Measurements from ENCODE around the gene ERO1B. TPM values are rescaled to one million over a fixed set of nuclear protein-coding genes. Genes with fewer than 3 reads are reported as not detected.

The ERO1B gene, protein sequence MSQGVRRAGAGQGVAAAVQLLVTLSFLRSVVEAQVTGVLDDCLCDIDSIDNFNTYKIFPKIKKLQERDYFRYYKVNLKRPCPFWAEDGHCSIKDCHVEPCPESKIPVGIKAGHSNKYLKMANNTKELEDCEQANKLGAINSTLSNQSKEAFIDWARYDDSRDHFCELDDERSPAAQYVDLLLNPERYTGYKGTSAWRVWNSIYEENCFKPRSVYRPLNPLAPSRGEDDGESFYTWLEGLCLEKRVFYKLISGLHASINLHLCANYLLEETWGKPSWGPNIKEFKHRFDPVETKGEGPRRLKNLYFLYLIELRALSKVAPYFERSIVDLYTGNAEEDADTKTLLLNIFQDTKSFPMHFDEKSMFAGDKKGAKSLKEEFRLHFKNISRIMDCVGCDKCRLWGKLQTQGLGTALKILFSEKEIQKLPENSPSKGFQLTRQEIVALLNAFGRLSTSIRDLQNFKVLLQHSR
- total RNA-seq: 1.3 and 3.0 TPM in 2 replicates

DNA sequence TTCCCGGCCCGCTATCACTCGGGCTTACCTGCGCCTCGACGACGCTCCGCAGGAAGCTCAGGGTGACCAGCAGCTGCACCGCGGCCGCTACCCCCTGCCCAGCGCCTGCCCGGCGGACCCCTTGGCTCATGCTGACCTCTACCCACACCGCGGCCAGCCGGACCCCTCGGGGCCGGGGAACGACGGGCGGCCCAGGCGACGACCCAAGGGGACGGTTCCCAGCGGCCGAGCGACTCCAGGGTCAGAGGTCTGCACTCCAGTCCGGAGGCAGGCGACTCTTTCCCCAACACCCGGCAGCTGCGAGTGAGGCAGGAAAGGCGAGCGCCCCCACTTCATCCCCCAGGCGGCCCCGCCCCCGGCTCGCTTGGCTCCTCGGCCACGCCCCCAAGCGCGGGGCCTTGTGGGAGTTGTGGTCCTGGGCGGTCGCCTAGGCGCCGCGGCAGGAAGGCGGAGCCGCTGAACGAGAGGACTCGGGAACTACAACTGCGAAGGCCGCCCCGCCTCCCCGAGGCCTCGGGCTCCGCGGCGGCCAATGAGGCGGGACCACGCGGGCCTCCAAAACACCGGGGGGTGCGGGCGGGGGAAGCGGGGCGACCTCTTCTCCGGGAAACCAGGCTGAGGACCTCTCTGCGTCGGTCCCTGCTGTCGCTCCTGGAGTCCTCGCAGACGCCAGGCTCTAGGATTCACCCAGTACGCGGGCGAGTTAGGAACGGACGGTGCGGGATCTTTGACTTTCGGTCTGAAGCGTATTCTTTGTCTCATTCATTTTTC lies at the start of gene ERO1B:
Gene ERO1B (minus strand): TSS at position 305 of the 771 bp plus-strand sequence. CDS start 175 bp downstream, at position 130.

Other genes starting within 250 kb of the ERO1B start
- 43.7 and 59.7 TPM in 2 replicates for gene NID1, start 216.9 kb downstream of the ERO1B start, total RNA-seq
- 12.4 and 26.2 TPM in 2 replicates for gene GPR137B, start 139.4 kb downstream of the ERO1B start, total RNA-seq
- gene EDARADD, start 112.3 kb upstream of the ERO1B start, total RNA-seq: 1.5 and 2.4 TPM in 2 replicates
- gene LGALS8, start 242.0 kb upstream of the ERO1B start, total RNA-seq: 23.5 and 36.9 TPM in 2 replicates